Tibial nerve (tissue), 4 donors: ENCODE measurements around the gene ATF2. TPM values are rescaled to one million over a fixed set of nuclear protein-coding genes. Genes with fewer than 3 reads are reported as not detected.

Source experiments
- DNase-seq, 2 donors: peaks; one replicate each; pipeline ENCODE4 v3.0.0-alpha.2; 2019; ENCODE audit warnings: low spot score in 2 of 2
- H3K27ac ChIP-seq, 4 donors: fragments of 200-600 bp; sonication (generic) in 3 of 4; one replicate each; pipeline ENCODE4 v1.5.1; 2017 to 2019; ENCODE audit warnings: mild to moderate bottlenecking in 1 of 4
- H3K27me3 ChIP-seq, 2 donors: fragments of 200-600 bp; sonication (generic) in 1 of 2; one replicate each; pipeline versions ENCODE4 v1.5.1 to v1.6.0; 2017 to 2019
- H3K36me3 ChIP-seq, 3 donors: fragments of 200-600 bp; sonication (generic); one replicate each; pipeline ENCODE4 v1.5.1; 2018 to 2019
- H3K4me1 ChIP-seq, 4 donors: fragments of 200-600 bp; sonication (generic) in 3 of 4; one replicate each; pipeline ENCODE4 v1.5.1; 2017 to 2019
- H3K4me3 ChIP-seq, 4 donors: fragments of 200-600 bp; sonication (generic) in 3 of 4; one replicate each; pipeline ENCODE4 v1.5.1; 2017 to 2019; ENCODE audit warnings: mild to moderate bottlenecking in 1 of 4, moderate library complexity in 1 of 4
- H3K9me3 ChIP-seq, 4 donors: fragments of 200-600 bp; sonication (generic) in 3 of 4; one replicate each; pipeline ENCODE4 v1.5.1; 2017 to 2019
- EP300 ChIP-seq, 2 donors: sonication (generic); formaldehyde crosslinking; IDR thresholded peaks; one replicate each; pipeline ENCODE4 v1.6.1; 2017; ENCODE audit warnings: antibody characterized with exemption in 2 of 2, mild to moderate bottlenecking in 1 of 2
- POLR2A ChIP-seq, 2 donors: fragments of 450-650 bp; IDR thresholded peaks; one replicate each; pipeline ENCODE4 v1.6.1; 2017; ENCODE audit warnings: antibody characterized with exemption in 2 of 2, mild to moderate bottlenecking in 2 of 2, moderate library complexity in 2 of 2
- WGBS, 2 donors: methylation state at CpG; one replicate each; pipeline ENCODE4 v1.1.5; 2018; 5-methylcytosine and 5-hydroxymethylcytosine counted together
- total RNA-seq, 4 donors: library from RNA; depleted of rRNA; stranded (reverse); fragments of >200 nt; gene quantifications; one replicate each; pipeline ENCODE4 v1.1.0, GENCODE V29; 2016
- TF ChIP-seq, protein P1 (sequence below), 5 experiments: fragments of 200-600 bp in 3 of 5; fragments of 450-650 bp in 2 of 5; sonication (generic) in 3 of 5; IDR thresholded peaks; one replicate each; pipeline ENCODE4 v1.5.1; 2016 to 2019; ENCODE audit warnings: antibody characterized with exemption in 5 of 5, mild to moderate bottlenecking in 3 of 5, moderate library complexity in 2 of 5

ATF2 gene
- total RNA-seq, 4 donors from 2014 or later = 44.8 to 69.9 (median 53.2) TPM

DNA sequence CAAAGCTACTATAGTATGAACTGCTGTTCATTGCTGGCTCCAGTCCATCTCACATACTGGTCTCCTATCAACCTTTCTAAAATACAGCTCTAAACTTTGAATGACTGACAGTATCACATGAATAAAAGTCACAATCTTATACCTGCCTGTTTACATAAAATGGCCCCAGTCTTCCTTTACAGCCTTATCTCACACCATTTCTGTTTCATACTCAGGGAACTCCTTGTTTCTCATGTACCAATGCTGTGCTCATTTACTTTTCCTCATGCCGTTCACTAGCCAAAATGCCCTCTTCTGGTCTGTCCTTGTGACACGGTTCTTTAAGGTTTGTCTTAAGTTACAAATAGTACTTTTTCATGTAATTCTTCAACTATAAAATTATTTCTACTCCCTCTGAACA lies 7.3 kb upstream of the ATF2 start:
- no peaks in the 10 kb centered on the region for H3K27me3 ChIP-seq
- H3K9me3 ChIP-seq = no peaks in the 10 kb centered on the region
- no peak overlapping the region for H3K4me3 ChIP-seq
- peaks cover 0 to 49% (median 11%) of the 10 kb centered on the region in 3 donors for H3K36me3 ChIP-seq
- TF ChIP-seq, protein P1, sequence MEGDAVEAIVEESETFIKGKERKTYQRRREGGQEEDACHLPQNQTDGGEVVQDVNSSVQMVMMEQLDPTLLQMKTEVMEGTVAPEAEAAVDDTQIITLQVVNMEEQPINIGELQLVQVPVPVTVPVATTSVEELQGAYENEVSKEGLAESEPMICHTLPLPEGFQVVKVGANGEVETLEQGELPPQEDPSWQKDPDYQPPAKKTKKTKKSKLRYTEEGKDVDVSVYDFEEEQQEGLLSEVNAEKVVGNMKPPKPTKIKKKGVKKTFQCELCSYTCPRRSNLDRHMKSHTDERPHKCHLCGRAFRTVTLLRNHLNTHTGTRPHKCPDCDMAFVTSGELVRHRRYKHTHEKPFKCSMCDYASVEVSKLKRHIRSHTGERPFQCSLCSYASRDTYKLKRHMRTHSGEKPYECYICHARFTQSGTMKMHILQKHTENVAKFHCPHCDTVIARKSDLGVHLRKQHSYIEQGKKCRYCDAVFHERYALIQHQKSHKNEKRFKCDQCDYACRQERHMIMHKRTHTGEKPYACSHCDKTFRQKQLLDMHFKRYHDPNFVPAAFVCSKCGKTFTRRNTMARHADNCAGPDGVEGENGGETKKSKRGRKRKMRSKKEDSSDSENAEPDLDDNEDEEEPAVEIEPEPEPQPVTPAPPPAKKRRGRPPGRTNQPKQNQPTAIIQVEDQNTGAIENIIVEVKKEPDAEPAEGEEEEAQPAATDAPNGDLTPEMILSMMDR (IDR thresholded peaks at IDR 0.05) = no peak
- TF ChIP-seq POLR2A (IDR thresholded peaks at IDR 0.05) (no peak), EP300 (IDR thresholded peaks at IDR 0.05) (no peak)
- no peak for DNase-seq
- 71 to 72% methylated on average over 2 of the region's 2 CpGs for WGBS, 2 donors
- H3K4me1 ChIP-seq = peaks cover 0 to 7% (median 2%) of the 10 kb centered on the region in 4 donors
- no peak overlapping the region for H3K27ac ChIP-seq

DNA sequence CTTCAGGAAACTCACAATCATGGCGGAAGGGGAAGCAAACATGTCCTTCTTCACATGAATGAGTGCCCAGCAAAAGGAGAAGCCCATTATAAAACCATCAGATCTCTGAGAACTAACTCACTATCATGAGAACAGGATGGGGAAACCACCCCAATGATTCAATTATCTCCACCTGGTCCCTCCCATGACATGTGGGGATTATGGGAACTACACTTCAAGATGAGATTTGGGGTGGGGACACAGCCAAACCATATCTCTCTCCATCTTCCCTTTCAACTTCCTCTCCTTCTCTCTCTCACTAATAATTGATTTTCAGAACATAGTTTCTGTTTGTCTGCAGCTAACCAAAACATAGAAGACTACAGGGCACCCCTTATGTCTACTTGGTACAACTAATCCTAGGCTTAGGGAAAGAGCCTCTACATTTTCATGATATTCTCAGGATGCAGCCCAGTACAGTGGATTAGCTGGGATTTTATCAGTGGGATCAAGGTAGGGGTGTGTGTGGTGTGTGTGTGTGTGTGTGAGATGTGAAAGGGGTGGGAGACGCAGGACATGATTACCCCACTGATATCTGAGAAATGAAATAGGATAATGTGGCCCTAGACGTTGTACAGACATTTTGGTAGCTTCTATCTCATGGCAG lies 2.8 kb upstream of the ATF2 start:
- DNase-seq = no peak
- 82 to 92% methylated on average over 3 of the region's 3 CpGs for whole genome bisulfite sequencing, 2 donors
- no peaks in the 10 kb centered on the region for H3K9me3 ChIP-seq

DNA sequence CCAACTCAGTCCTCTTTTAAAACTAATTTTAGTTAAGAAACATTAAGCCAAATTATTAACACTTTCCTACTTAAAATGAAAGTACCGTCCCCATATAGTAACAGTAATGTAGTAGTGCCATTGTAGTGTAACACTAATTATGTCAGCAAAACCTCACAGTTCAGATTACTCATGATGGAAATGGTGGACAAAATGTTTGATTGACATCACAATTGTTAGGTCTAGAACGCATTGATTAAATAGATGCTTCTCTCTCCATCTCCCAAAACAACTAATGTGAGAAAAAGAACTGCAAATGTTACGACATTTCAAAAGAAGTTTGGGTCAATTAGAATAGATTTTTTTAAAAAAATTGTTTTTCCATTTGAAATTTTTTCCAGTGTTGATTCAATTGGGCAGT lies 1.2 kb upstream of the ATF2 start:
- no peaks in the 10 kb centered on the region for H3K27me3 ChIP-seq
- H3K4me1 ChIP-seq = peaks cover 0 to 28% (median 5%) of the 10 kb centered on the region in 4 donors
- DNase-seq = no peak
- TF ChIP-seq, protein P1 (IDR thresholded peaks at IDR 0.05) = no peak
- TF ChIP-seq EP300 (IDR thresholded peaks at IDR 0.05) (no peak), POLR2A (IDR thresholded peaks at IDR 0.05) (no peak)
- peak overlapping the region in 3 of 4 donors; percentile 96 to 98 (median 97) for H3K27ac ChIP-seq
- 40% methylated on average over 3 of the region's 3 CpGs for WGBS, 2 donors
- no peaks in the 10 kb centered on the region for H3K9me3 ChIP-seq
- H3K4me3 ChIP-seq = peak overlapping the region in 1 of 4 donors; percentile 84
- H3K36me3 ChIP-seq = peaks cover 0 to 3% (median 0%) of the 10 kb centered on the region in 3 donors

More for the DNA sequence above, 2.8 kb upstream of the ATF2 start:
- Histone ChIP-seq H3K36me3 (peaks cover 0 to 9% (median 0%) of the 10 kb centered on the region in 3 donors), H3K27me3 (no peaks in the 10 kb centered on the region), H3K27ac (no peak overlapping the region), H3K4me3 (no peak overlapping the region), H3K4me1 (peaks cover 0 to 25% (median 5%) of the 10 kb centered on the region in 4 donors)
- TF ChIP-seq, protein P1 (IDR thresholded peaks at IDR 0.05) = no peak

DNA sequence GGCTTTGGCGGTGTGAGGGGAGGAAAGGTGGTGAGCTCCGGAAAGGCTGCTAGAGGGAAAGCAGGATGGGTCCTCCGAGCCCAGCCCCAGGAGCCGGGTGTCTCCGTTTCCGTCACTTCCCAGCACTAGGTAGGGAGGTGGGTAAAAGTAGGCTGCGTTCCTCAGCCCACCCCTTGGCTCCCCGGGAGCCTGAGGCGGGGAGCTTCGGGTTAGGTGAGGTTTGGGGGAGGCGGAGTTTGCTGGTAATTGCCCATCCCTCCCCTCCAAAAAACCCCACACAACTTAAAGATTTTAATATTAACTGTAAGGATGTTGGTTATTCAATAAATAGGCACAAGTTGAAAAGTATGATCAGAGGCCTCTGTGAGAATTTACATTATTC lies 552 bp upstream of the ATF2 start:
- H3K27ac ChIP-seq = peak overlapping the region; percentile 96 to 98 (median 96)
- no peaks in the 10 kb centered on the region for H3K27me3 ChIP-seq
- peaks cover 0 to 3% (median 0%) of the 10 kb centered on the region in 3 donors for H3K36me3 ChIP-seq
- H3K9me3 ChIP-seq = no peaks in the 10 kb centered on the region
- H3K4me3 ChIP-seq = peak overlapping the region; percentile 72 to 96 (median 83)
- no peak for DNase-seq
- H3K4me1 ChIP-seq = peaks cover 0 to 28% (median 5%) of the 10 kb centered on the region in 4 donors
- WGBS, 2 donors = 0 to 1% methylated on average over 11 of the region's 11 CpGs
- TF ChIP-seq POLR2A (IDR thresholded peaks at IDR 0.05) = no peak

DNA sequence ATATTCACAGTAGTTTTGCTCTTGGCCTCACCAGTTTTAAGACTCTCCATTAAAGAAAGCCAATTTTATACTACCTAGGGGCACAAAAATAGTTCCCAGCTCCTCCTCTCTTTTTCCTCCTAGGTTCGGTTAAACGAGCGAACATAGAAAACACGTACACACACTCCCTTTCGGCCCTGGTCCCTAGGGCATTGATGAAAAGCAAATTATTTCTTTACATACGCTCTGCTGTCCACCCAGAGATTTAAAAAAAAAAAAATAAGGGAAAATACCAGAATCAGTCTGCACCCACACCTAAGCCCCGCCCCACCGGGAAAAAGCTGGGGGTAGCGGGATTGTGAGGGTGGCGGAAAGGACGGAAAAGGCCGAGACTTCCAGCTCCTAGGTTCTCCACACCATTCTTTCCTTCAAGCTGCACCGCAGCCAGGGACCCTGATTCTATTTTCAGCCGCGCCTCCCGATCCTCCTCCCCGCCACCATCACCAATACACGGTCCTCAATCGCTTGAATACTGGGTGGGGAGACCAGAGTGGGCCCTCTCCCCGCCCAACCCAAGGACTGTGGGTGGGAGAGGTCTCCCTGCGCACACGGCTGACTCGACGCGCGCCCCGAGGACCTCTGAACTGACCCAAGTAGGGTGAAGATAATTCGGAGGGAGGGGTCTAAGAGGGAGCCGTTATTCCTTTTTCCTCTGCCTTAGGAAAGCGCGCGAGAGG lies 769 bp downstream of the ATF2 start:
- WGBS, 2 donors = 0 to 1% methylated on average over 29 to 32 of the region's 32 CpGs

More for the DNA sequence above, 769 bp downstream of the ATF2 start:
- Histone ChIP-seq H3K9me3 (no peaks in the 10 kb centered on the region), H3K36me3 (peaks cover 0 to 3% (median 0%) of the 10 kb centered on the region in 3 donors), H3K4me3 (peak overlapping the region; percentile 82 to 96 (median 90)), H3K27me3 (no peaks in the 10 kb centered on the region), H3K4me1 (peaks cover 0 to 28% (median 5%) of the 10 kb centered on the region in 4 donors), H3K27ac (peak overlapping the region; percentile 96 to 98 (median 96))
- peak; percentile 22 to 23 for DNase-seq
- TF ChIP-seq POLR2A (IDR thresholded peaks at IDR 0.05) = no peak
- TF ChIP-seq EP300 (IDR thresholded peaks at IDR 0.05) = no peak
- TF ChIP-seq, protein P1 (IDR thresholded peaks at IDR 0.05) = no peak
